ENCODE data around the gene NT5DC1.

The NT5DC1 gene

GRCh38 chr6:116145803-116146675, 45.4 kb downstream of the NT5DC1 start:
- DNase-seq: no peak

- DNase-seq: no peak
These were observed 52.0 kb downstream of the NT5DC1 start for GRCh38 chr6:116152620-116153019.

- no peak for DNase-seq
These were observed 54.2 kb downstream of the NT5DC1 start for GRCh38 chr6:116154887-116155286.

DNA sequence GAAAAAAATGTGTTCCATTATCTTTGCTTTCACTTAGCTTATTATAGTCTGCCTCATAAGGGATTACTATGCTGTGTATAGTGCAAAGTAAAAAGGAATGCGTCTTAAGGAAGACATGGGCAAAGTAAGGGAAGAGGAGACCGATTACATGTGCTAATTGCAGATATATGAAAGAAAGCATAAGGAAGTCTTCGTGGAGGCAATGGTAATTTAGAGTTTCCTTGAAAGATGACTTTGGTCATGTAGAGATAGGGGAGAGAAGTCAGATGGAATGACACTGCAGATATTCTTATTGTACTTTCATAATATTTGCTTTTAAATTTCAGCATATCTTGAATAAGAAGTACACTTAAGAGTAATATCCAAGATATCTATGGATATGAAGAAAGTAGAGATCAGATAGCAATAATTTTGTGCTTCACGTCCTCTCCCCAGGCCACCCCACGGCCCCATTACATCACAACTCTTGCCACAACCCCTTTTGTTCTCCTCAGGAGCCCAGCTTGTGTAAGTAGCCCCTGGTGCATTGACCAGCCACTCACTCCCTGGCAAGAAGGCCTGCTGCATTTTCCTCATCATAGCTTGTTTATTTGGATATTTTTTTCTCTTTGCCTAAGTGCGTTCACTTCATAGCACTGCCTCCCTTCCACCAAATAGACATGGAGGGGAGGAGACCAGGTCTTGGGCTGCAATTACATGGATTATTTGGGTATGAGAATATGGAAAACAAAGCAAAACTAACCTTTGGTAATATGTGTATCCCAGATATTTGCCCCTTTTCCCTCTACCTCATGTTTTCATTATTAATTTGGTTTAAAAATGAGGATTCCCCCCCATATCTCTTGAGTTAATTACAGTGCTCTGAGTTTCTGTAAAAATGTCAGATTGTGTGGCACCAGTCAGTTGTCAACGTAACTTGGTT, 56.0 kb downstream of the NT5DC1 start:
- no peak for DNase-seq

DNA sequence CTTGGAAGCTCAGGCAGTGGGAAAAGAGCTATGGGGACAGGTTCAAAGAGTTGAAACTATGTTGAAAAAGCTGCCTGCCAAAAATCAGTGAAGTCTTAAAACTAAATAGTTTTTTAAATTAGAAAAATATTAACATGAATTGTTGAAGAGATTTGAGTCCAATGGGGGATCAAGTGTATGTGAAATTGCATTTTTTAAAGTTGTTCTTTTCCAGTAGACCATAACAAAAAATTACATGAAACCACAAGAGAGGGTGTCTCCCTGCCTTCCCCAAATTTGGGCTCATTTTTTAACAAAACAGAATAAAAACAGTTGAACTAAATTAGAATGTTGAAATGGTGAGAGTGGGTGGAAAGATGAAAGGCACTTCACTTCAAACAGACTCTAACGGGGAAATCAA, 56.7 kb downstream of the NT5DC1 start:
- no peak for DNase-seq

GRCh38 chr6:116158641-116159040, 58.0 kb downstream of the NT5DC1 start:
- DNase-seq: no peak

DNA sequence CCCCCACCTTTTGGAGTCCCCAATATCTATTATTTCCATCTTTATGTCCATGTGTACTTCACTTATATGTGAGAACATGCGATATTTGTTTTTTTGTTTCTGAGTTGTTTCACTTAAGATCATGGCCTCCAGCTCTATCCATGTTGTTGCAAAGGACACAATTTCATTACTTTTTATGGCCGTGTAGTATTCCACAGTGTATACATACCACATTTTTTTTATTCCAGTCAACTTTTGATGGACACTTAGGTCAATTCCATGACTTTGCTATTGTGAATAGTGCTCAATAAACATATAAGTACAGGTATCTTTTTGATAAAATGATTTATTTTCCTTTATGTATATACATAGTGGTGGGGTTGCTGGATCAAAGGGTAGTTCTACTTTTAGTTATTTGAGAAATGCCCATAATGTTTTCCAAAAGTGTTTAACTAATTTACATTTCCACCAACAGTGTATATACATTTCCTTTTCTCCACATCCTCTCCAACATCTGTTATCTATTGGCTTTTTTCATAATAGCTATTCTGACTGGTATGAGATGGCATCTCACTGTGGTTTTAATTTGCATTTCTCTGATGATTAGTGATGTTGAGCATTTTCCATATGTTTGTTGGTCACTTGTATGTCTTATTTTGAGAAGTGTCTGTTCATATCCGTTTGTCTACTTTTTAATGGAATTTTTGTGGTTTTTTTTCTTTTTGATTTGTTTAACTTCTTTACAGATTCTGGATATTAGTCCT, 59.3 kb downstream of the NT5DC1 start:
- DNase-seq: no peak

- DNase-seq: no peak
These were observed 64.9 kb downstream of the NT5DC1 start for GRCh38 chr6:116165596-116165995.

DNA sequence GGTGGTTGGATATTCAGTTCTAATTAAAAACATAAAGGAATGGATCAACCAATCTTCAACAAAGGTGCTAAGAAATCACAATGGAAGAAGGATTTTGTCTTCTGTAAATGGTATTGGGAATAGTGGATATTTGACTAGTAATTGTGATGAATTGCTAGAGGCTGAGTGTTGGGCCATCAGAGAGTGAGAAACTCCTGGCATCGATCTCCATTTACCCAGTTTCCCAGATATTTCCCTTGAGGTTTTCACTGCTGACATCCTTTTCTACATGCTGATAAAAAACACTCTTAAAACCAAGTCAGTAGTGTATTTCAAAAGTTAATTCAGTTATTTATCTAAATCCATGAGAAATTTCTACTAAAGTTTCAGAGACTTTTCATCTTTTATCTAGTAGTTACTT, 65.7 kb downstream of the NT5DC1 start:
- DNase-seq: no peak

DNA sequence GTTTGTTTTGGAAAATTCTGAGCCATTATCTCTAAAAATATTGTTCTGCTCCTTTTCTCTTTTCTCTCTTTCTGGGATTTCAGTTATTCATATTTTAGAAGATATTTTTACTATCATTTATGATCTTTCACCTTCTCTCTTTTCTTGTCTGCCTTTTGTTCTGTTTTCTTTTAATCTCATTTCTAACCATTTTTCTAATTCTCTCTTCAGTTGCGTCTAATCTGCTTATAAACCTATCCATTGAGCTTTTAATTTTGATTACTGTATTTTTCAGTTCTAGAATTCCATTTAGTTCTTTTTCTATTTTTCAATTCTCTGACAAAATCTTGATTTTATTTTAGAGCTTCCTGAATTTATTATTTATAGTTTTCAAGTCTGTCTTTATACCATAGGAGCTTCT, 67.5 kb downstream of the NT5DC1 start:
- no peak for DNase-seq

DNA sequence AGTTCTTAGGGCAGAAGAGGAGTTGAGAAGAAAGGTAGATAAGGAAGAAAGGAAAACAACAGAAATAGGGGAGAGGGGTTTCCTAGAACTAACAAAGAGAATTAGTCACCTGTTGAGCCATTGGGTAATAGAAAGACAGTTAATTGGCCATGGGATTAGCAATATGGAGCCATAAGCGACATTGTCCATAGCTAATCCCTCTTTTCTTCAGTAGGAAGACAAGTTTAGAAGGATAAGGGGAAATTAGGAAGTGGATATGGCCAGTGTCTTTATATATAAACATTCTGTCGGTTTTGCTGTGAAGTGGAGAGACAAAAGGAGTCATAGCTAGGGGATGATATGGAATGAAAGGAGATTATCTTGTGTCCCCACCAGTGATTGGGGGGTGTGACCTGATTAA, 69.2 kb downstream of the NT5DC1 start:
- DNase-seq: no peak

GRCh38 chr6:116170358-116171057, 69.9 kb downstream of the NT5DC1 start:
- DNase-seq: no peak

DNA sequence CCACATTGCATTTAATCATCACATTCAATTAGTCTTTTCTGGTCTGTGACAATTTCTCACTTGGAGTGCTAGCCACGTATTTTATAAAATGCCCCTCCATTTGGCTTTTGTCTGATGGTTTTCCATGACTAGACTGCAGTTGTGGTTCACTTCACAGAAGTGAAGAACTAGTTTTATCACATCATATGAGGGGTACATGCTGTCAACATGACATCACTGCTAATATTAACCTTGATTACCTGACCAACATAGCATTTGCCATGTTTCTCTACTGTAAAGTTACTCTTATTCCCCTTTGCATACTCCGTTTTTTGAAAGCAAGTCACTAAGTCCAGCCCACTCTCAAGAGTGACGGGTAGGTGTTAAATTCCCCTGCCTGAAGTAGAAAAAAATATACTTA, 73.3 kb downstream of the NT5DC1 start:
- DNase-seq: no peak

DNA sequence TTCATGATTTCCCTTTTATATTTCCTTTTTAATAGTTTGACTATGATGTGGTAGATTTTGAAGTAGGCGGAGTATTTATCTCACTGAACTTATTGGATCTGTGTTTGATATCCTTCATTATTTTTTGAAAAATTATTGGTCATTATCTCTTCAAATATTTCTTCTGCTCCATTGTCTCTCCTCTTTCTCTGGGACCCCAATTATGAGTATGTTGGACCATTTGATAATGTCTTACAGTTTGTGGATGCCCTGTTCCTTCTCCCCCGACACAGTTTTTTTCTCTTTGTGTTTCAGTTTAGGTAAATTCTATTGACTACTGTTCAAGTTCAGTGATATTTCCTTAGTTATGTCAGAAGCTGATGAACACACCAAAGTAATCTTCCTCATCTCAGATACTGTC, 74.7 kb downstream of the NT5DC1 start:
- DNase-seq: no peak

- no peak for DNase-seq
These were observed 75.9 kb downstream of the NT5DC1 start for GRCh38 chr6:116176596-116176995.

DNA sequence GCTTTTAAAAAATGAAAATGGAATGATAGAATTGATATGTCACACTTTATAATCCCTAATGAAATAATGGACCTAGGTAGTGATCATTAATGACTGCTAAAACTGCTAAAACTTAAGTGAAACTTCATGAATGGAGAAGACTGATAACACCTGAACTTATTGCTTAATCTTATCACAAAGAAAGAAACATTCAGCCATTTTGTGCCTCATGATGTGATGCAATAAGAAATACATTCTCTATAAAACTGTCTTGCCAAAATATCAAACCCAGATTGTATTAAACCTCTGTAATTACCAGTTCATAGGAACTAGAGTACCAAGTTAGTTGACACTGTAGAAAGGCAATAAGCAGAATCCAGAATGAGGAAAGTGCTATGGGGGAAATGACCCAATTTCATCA, 79.7 kb downstream of the NT5DC1 start:
- DNase-seq: no peak

- no peak for DNase-seq
These were observed 88.8 kb downstream of the NT5DC1 start for GRCh38 chr6:116189472-116189871.

DNA sequence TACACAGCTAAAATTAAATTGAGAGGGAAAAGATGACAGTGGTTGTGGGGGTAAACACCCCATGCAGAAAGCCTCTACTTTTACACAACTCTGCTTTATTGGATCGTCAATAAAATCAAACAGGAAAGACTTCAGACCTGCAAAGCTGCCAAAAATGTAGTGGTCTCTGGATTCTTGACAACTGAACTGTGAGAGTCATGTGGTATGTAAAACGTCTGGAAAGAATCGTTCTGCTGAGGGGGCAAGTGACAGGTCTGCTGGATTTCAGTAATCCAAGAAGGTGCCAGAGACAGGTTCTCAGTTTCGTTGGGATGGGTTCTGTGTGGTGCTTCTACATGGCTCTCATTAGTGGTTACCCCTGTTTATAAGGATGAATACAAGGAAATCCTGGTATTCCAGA, 89.9 kb downstream of the NT5DC1 start:
- no peak for DNase-seq

GRCh38 chr6:116191881-116192280, 91.2 kb downstream of the NT5DC1 start:
- no peak for DNase-seq

- no peak for DNase-seq
These were observed 92.1 kb downstream of the NT5DC1 start for GRCh38 chr6:116192786-116193185.

DNA sequence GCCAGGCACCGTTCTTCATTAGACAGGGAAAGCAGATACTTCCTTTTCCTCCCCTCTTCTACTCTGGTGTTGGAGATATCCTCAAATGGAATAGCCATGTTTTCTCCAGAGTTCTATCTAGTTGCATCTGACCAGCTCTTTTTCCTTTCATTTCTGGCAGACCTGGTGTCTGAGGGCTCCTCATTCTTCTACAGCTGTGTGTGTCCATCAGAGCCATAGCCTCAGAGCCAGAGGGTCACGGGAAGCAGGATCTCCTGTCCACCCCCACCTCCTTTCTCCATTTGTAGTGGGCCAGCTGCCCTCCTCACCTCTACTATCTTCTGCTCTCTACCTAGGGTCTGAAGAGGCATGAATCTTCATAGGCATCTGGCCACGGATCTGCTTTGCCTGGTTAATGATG, 96.2 kb downstream of the NT5DC1 start:
- DNase-seq: no peak

DNA sequence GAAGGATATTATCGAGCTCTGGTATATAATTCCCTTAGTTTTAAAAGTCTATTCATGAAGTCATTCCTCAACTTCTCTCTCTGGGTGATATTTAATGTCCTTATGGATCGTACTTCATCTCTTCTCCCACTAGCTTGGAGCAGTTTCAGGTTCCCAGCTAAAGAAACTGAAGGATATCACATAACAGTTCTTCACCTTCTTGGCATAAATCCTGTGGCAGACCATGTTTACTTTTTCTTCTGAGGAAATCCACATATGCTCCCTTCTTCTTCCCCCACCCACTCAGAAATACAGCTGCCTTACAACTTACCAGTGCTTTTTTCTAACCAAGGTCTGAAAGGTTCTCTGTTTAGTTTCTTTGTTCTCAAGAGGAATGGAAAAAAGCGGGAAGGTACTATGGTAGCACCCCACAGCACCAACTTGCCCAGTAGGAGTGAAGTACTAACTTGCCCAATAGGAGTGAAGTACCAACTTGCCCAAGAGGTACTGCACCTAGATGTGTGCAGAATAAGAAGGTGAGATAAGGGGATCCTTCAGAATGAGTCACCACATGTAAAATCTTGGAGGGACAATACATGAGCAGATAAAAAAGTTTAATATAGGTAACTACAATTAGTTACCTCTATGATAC, 100.1 kb downstream of the NT5DC1 start:
- DNase-seq: no peak
